HG03196 (cell line): ENCODE results near the gene IFNG.

ENCODE experiments used
- ATAC-seq: cut with Tn5 transposase; IDR thresholded peaks from one replicate; pipeline ENCODE4 v1.9.1; 2021; ENCODE audit not compliant: unreplicated experiment

Gene IFNG

GRCh38 chr12:68118096-68118755, 41.3 kb downstream of the IFNG start:
- ATAC-seq, result no peak

GRCh38 chr12:68117661-68118060, 41.9 kb downstream of the IFNG start:
- no peak for ATAC-seq

GRCh38 chr12:68115281-68115680, 44.3 kb downstream of the IFNG start:
- no peak for ATAC-seq

- no peak for ATAC-seq
Measured at GRCh38 chr12:68114606-68115005, 44.9 kb downstream of the IFNG start.

GRCh38 chr12:68113644-68114043, 45.9 kb downstream of the IFNG start:
- no peak for ATAC-seq

DNA sequence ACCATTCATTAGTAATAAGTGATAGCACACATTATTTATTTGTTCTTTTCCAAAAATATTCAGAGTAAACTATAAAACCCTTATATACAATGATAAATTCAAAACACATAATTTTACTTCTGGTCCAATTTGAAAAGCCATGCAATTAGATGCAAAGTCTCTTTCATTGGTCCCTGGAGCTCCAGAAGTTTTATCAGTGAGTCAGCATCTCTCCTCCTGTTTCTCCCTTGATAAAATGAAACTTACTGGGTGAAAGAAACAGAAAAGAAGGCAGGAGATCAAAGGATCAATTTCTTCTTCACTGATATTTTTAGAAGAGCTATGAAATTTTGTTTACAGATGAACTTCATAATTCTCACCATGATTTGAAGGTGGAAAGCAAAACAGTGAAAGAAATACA, 47.5 kb downstream of the IFNG start:
- ATAC-seq, result no peak

DNA sequence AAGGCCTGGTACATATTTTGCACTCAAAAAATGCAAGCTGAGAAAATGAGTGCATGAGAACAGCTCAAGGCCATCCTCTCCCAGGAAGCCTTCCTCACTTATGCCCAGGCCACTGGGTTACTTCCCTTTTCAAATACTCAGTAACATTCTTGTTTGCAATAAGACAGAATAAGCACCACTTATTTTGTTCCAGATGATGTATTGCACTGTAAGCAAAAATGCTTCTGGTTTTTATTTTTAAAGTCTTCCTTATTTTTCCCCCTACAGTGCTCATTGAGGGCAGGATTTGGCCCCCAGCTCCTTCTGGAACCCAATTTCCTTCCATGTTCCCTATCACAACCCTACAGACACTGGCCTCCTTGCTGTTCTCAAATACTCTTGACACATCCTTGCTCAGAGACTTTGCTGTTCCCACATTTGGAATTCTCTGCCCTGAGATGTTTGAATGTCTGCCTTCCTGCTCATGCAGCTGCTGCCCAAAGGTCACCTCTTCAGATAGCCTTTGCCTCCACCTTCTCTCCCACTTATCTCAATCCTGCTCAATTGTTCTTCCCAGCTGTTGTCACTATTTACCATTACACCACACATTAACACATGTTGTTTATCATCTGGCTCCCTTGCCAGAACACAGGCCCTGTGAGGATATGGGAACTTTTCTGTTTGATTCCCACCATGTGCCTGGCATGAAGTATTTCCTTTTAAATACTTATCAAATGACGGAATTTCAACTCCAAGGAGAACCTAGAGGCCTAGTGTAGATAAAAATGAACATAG, 49.9 kb downstream of the IFNG start:
- ATAC-seq, result no peak

DNA sequence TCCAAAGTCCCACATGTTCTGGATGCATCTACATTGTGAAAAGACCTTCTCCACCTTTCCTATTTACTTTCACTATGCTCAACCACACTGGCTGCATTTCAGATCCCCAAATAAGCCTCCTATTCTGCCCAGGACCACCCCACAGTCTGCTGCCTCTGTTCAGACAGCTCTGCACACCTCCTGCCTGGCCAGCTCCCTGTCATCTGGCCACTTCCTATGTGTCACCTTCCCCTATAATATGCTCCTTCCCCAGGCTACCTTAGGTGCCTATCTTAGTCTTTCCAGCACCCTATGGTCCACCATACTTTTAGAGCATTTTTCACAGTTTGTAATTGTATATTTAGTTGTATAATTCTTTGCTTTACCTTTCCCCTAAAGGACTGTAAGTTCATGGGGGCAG, 50.5 kb downstream of the IFNG start:
- ATAC-seq, result no peak

GRCh38 chr12:68106660-68107059, 52.9 kb downstream of the IFNG start:
- no peak for ATAC-seq

- ATAC-seq, result no peak
Measured at GRCh38 chr12:68106160-68106559, 53.4 kb downstream of the IFNG start.
